GM21528 (cell line): Measurements from ENCODE around the gene CNTNAP2.
"Not testable (repeated sequence)": the region's sequence is repeated elsewhere in the genome, so short reads cannot be mapped to it uniquely, and the experiment has no call there.

Experiments
- ATAC-seq: cut with Tn5 transposase; IDR thresholded peaks from one replicate; pipeline ENCODE4 v1.9.1; 2021; ENCODE audit warnings: mild to moderate bottlenecking, moderate library complexity; ENCODE audit not compliant: unreplicated experiment, low FRiP score

The CNTNAP2 gene

GRCh38 chr7:148021507-148022045, 1905.0 kb downstream of the CNTNAP2 start:
- ATAC-seq, result no peak

- no peak for ATAC-seq
Measured at GRCh38 chr7:148022832-148023231, 1906.2 kb downstream of the CNTNAP2 start.

- ATAC-seq, result no peak
Measured at GRCh38 chr7:148026713-148027112, 1910.1 kb downstream of the CNTNAP2 start.

GRCh38 chr7:148028165-148028564, 1911.6 kb downstream of the CNTNAP2 start:
- ATAC-seq, result no peak

GRCh38 chr7:148031019-148031418, 1914.4 kb downstream of the CNTNAP2 start:
- no peak for ATAC-seq

- no peak for ATAC-seq
Measured at GRCh38 chr7:148031811-148032210, 1915.2 kb downstream of the CNTNAP2 start.

- no peak for ATAC-seq
Measured at GRCh38 chr7:148035950-148036349, 1919.3 kb downstream of the CNTNAP2 start.

GRCh38 chr7:148037044-148037443, 1920.4 kb downstream of the CNTNAP2 start:
- ATAC-seq, result no peak

- no peak for ATAC-seq
Measured at GRCh38 chr7:148041156-148041555, 1924.6 kb downstream of the CNTNAP2 start.

GRCh38 chr7:148042935-148043631, 1926.5 kb downstream of the CNTNAP2 start:
- no peak for ATAC-seq

GRCh38 chr7:148044173-148044572, 1927.6 kb downstream of the CNTNAP2 start:
- no peak for ATAC-seq

- ATAC-seq, result no peak
Measured at GRCh38 chr7:148045521-148045920, 1928.9 kb downstream of the CNTNAP2 start.

GRCh38 chr7:148049068-148049467, 1932.5 kb downstream of the CNTNAP2 start:
- no peak for ATAC-seq

- ATAC-seq, result no peak
Measured at GRCh38 chr7:148050492-148051158, 1934.0 kb downstream of the CNTNAP2 start.

GRCh38 chr7:148056406-148056805, 1939.8 kb downstream of the CNTNAP2 start:
- no peak for ATAC-seq

- ATAC-seq, result no peak
Measured at GRCh38 chr7:148058092-148058491, 1941.5 kb downstream of the CNTNAP2 start.

- ATAC-seq, result no peak
Measured at GRCh38 chr7:148058753-148059152, 1942.2 kb downstream of the CNTNAP2 start.

- ATAC-seq, result peak; percentile 93
Measured at GRCh38 chr7:148060724-148061123, 1944.1 kb downstream of the CNTNAP2 start.

- ATAC-seq, result not testable (repeated sequence)
Measured at GRCh38 chr7:148078111-148078510, 1961.5 kb downstream of the CNTNAP2 start.

- ATAC-seq, result no peak
Measured at GRCh38 chr7:148079206-148080080, 1962.8 kb downstream of the CNTNAP2 start.

- no peak for ATAC-seq
Measured at GRCh38 chr7:148083448-148083847, 1966.8 kb downstream of the CNTNAP2 start.
